Activated CD8-positive, alpha-beta memory T cell treated with anti-CD3 and anti-CD28 coated beads for 48 hours (primary cell): ENCODE results near the gene EIF4E3.

Source experiments
- DNase-seq, 3 experiments: peaks; one replicate each; pipeline ENCODE4 v3.0.0-alpha.2; 2020; ENCODE audit warnings: low read depth in 2 of 3, low spot score in 2 of 3

Gene EIF4E3

DNA sequence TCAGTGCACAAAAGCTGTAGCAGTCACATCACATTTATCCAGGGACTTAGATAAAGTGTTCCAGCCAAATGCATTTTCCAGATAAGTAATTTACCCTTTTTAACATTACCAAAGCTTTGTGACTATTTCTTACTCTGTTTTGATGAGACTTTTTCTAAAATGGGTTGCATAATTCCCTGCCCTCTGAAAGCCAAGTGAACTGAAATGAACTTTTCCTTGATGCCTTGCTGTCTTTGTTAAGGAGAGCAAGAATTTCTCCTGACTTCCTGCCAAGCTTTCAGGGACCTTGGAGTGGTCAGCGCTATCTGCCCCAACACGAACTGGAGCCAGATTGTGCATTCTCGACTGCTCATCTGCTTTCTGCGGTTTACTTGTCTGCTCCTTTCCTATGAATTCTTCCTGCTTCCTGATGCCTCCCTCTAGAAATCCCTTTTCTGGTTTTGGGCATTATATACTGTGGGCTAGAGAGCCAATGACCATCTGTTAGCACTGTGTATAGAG, 34.8 kb downstream of the EIF4E3 start:
- DNase-seq = no peak

DNA sequence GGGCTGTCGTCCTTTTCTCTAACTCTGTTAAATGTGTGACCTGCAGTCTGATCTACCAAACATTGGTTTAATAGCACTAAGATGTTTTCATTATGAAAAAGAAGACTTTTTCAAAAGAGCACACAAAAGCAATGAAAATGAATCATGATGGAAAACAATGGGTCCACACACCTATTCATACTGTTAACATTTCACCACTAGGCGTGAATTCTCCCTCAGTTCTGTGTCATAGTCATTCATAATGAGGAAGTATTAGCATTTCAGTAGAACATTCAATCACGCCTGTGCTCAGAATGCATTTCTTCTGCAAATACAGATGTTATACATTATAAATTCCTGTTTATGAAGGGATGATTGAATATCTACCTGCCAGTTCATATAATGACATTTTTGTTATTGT, 35.9 kb downstream of the EIF4E3 start:
- no peak for DNase-seq

DNA sequence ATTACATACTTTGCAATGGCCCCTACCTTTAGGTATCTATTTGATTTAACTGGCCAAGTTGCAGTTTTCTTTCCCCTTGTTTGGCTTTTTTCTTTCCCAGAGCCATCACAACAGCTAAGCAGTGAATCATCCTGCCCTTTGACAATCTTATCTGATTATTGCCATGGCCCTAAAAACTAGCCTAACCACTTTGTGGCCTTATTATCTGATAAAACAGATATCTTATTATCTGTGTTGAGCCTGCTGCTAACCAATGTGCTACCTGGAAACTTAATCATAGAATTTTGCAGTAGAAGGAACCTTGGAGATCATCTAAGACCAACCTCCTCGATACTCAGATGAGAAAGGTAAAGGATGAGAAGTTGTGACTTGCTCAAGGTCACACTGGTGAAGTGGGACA, 37.1 kb downstream of the EIF4E3 start:
- no peak for DNase-seq

DNA sequence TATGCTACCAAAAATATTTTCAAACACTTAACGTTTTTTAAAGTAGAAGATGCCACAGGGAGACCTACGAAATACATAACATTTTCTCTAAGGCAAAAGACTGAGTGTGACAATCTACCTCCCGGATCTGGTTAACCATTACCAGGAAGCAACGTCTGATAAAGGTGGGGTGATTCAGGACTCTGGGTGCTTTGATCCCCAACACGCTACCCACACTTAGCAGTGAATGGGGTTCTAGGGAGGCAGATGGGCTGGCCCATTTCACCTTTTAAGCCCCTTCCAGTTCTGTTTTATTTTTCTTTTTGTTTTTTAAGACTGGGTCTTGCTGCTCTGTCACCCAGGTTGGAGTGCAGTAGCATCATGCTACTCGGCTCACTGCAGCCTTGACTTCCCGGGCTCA, 39.5 kb downstream of the EIF4E3 start:
- no peak for DNase-seq

DNA sequence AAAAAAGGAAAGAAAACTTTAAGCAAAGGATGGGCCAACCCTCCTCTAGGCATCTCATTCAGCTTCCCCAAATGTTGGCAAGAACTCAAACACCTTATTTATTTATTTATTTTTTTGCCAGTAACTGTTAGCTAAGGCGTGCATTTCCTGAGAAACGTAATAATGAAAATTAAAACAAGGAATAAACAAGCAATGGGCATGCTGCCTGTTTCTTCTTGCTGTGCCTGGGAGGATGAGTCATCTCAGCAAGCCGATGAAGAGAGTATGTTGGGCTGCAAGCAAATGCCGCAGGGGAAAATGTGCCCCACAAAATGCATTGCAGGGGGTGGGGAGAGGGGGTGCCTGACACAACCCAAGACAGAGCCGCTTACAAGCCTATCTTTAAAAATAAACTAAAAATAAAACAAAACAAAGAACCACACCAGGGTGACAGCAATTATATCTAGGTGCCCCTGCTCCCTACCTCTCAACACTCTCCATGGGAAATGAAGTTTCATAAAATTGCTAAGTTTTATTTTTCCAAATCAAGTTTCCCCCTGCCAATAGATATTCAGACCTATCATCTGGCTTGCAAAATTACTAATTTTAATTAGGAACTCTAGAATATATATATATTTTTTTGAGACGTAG, 40.3 kb downstream of the EIF4E3 start:
- no peak for DNase-seq

DNA sequence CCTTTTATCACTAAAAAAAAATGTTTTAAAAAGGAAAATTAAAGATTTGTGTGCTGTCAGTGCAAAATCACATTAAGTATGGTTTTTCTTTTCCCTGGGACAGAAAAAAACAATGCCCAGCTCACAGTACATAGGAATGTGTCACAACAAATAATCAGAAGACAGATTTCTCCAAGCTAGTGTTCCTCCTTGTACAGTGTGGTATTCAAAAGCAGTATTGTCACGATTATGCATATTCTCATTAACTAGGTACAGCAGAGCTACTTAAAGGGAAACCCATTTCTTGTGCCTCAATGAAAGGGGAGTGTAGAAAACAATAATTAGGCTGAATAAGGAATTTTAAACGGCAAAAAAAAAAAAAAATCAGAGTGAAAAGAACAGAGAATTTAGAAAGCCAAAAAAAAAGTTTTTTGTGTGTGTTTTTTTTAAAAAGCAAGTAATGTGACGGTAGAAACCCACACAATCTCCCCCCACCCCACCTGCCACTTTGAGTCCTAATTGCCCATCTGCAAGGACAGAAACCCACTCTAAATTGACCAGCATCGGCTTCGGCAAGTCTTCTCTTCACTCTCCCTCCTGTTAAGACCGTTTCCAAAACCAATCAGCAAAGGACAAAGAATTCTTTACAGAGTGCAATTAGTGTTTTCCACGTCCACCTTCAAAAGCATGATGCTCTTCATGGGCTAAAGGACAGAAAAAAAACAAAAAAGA, 41.0 kb downstream of the EIF4E3 start:
- DNase-seq = no peak

DNA sequence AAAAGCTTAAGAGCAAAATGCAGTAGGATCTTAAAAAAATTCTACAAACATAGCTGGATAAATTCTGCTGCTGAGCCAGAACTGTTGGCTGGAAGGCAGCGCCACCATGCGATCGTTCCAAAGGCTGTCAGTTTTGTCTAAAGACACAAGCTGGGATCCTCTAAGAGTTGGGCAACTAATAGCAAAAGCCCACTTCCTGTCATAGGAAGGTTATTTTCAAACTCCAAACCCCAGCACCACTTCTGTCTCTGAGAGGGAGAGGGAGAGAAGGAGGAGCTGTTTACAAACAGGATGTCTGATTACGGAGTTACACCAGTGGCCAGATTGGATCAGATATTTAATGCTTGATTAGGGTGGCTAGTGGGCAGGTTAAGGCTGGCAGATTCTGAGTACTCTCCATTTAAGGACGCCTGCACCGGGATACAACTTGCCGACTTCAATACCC, 44.0 kb downstream of the EIF4E3 start:
- DNase-seq = no peak

DNA sequence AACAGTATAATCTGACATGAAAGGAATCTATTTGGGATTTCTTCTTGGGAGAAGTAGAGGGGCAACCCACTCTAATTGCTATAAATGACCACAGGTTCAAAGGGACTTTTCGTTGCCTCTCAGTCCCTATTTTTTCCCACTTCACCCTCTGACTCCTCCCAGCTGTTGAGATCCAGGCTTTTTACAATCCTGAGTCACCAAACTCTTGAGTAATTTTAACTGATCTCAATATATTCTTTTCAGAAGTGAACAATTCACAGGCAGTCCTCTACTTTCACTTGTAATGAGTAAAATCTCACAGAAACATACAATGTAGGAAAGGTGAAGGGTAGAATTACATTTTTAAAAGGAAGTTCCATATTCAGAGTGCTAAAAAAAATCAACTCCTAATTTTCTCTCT, 44.6 kb downstream of the EIF4E3 start:
- no peak for DNase-seq

DNA sequence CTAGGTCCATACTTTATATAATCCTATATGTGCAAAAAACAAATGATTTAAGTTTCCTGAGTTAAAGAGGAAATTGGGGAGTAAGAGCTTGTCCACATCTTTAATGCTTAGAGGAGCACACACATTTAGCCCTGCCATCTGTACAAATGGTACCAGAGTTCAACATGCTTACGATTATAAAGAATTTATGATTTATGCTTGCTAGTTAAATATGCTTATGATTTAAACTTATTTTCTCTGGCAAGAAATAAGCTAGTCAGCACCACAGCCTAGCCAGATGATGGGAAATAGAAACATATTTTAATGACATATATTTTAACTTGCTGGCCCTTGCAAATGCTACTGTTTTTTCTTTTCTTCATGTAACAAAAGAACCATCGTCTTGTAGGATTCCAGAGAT, 48.3 kb downstream of the EIF4E3 start:
- no peak for DNase-seq

DNA sequence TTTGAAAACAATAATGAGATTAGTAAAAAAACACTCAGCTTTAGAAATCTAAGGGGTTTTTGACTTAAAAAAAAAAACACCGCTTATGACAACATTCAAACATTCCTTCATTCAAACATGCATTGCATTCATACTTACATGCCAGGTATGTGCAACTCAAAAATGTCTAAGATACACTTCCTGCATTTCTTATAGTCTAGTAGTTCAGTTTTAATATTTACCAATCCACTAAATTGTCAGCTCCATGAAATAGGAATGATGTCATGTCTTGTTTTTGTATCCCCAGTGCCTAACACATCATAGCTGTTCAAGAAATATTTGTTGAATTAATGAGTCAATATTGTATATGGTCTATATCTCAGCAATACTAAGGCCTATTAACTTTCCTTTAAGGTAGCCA, 51.7 kb downstream of the EIF4E3 start:
- DNase-seq = no peak

DNA sequence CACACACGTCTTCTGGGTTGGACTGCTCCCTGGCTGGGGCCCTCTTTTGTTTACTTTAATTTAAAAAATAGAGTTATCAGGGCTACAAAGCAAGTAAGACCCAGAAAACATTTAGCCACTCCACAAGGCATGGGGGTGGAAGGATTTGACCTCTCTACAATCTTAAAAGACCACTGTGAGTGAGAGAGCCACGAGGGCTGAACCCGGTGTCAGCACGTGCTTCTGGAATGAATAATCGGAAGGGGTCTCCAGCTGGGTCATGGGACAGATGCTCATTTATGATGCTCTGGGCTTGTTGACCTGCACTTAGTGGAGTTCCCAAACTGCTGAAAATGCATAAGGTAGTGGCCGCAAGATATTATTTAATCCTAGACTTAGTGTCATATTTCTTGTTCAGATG, 52.4 kb downstream of the EIF4E3 start:
- no peak for DNase-seq

DNA sequence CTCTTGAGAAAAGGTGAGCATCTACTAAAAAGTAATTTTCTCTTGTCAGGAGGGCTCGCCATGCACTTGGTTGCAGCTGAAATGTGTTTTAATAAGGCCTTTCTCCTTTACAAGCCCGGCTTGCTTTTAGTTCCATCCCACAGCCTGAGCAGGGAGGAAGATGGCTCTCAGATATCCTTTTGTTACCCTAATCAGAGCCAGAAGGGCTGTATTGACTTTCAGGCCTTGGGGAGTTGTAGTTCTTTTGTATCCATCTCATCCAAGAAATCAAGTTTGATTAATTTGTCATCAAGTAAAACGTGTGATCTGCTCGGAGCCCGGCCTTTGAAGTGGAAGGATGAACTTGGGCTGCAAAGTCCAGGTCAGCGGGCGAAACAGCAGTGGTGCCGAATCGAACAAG, 52.9 kb downstream of the EIF4E3 start:
- DNase-seq = no peak

DNA sequence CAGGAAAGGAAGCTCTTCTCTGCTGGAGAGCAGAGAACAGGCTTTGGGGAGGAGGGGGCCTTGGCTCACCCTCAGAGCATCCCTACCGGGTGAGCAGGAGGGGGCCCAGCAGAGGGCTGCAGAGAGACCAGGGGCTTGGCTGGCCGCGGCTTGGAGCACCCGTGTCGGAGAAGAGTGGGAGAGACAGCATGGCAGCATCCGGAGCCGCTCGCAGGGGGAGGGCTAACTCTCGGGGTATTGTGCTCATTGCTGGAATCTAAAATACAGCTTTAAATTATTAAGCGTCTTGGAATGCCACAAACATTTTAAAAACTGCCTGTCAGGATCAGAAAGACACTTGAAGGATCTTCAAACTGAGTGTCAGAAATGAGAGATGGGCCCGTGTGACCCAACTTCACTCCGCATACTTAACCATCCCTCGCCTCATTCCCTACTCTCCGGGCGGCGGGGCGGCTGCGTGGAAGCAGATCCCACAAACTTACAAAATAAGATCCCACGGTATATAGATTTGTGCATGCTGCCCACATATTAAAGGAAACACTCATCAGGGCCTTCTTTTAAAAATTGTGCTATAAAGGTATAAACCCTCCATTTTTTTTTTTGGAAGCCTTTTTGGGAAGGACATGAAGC, 53.9 kb downstream of the EIF4E3 start:
- DNase-seq = no peak

DNA sequence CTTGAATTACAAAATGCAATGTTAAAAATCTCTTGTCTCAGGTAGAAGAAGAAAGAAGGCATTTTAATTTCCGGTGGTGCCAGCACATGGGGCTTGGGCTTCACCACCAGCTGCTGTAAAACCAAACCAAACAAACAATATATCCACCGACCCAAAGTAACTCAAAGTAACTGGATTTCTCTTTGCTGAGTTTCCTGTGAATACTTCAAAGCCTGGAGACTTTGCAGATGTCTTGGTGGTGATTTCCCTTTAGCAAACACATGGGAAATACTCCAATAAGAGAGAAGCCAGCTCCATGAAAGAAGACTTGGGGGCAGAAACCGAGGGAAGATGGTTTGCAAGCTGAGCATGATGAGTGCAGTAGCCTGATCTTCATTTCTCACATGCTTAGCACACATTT, 62.6 kb downstream of the EIF4E3 start:
- DNase-seq = no peak

DNA sequence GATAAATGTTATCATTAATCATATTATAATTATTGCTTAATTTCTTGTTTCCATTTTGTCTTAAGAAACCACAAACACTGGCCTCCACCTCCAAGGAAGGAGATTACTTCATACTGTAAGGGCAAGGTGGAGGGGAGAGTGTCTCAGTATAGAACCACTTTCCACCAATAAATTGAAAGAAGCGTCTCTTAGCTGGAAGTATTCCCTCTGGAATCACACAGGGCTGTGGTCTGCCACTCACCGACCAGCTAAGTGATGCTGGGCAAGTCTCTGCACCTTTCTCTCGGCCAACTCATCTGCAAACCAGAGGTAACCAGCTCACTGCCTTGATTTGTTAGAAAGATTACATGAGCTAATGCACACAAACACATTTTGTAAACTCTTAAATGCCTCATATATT, 63.1 kb downstream of the EIF4E3 start:
- DNase-seq = no peak

DNA sequence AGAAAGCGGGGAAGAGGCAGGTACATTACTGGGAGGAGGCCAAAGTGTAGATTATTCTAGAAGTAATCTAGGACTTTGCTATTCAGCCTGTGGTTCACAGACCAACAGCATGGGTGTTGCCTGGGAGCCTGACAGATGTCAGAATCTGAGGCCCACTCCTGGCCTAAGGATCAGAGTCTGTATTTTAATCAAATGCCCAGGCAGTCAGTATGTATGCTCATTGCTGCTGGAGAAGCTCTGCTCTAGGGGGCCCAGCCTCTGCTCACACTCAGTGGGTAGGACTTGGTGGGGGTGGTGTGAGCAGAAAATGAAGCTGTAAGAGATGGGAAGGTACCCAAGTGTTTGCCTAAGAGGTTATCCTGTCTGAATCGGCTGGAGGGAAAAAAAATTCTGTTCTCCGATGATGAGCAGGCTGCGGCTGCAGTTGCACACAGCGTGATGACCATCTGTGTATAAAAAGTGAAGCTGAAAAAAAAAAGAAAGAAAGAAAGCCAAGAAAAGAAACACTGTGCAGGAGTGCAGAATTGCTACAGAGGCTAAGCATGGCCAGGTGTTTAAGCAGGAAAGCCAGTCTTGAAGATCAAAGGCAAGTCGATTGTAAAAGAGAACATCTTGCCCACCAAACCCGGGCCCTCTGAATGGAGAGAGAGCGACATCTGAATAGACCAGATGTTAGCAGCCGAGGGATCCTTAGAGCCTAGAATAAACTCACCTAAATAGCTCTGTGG, 65.2 kb downstream of the EIF4E3 start:
- DNase-seq = no peak

DNA sequence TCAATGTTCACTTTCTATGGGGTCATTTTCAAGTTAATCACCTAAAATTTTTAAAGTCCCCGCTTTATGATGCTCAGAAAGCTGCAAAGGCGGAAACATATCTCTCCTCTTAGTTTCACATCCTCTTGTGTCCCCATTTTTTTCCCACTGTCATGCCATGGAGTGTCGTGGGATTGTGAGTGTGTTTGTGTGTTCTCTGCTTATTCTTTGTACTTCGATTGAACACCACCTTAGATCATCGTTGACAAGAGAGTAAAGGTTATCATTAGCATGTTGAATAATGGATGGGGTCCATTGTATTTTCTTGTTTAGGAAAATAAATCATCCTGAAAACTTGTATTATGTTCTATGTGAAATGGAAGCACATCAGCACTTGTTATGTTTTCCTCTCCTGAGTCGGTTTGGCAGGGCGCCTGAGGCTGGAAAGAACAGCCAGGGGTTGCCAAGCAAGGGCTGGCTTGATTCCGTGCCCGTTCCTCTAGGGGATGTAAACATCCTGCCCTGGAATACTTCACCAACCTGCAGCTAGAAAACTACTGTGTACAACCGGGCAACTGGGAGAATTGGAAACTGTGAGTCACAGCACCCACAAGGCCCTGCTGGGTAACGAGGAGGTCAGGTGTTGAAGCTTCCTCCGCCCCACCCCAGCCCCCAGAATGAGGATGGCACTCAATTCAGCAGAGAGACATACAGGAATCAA, 67.2 kb downstream of the EIF4E3 start:
- no peak for DNase-seq

DNA sequence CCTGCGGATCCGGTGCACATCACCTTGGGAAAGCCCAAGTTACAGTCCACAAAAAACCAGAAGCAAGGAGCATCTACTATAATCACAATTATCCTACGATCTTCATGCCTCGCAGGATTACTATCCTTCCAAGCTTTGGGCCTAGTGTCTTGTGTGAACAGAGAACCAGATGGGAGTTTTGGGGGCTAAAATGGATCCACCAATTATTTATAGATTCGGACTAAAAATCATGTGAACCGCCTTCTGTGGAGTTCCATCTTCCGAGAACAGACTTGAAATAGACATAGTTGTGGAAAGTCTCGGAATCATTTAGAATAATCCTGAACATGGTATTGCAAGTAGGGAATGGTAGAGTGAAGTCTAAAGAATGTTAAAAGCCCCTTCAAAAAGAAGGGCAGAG, 70.1 kb downstream of the EIF4E3 start:
- DNase-seq = no peak

DNA sequence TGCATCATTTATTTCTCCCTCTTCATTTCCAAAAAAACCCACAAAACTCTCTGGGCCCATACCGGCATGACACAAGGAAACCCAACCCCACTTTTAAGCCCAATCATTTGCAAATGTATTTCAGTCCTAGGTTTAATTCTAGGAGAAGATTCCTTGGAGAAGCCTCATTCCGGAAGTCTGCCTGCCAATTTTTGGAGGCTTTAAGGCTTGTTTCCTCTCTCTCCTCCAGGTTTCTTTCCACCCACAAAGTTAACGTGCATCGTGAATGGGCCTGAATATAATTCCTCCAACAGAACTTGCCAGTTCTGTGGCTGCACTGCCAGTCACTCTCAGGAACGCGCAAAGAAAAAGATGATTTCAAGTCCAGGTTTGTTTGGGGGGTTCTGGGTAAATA, 71.8 kb downstream of the EIF4E3 start:
- DNase-seq = no peak

DNA sequence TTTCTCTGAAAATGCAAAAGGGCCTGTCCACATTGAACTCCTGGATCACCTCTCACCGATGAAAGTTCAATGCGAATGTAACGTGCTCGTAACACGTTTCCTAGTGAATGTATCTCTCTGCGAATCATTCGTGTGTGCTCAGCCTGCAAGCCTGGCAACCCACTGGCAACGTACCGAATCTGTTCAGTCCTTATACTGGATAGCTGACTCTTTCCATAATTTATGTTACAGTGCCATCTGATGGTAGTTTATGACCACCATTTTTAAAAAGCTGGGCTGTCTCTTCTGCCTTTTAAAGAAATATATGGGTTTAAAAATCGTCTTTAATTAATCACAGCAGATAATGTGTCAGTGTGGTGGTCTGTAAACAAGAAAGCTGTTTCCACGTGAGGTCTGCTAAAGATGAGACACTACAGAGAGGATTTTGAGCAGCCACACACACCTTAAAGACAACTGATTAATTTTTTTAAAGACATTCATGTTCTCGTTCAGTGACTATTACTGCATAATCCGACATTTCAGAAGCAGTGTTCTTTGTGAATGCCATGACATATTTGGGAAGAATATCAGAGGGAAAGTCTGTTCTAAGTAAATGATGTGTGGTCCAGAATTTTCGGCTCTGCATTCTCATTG, 72.3 kb downstream of the EIF4E3 start:
- peak in 1 of 3 experiments; percentile 2 for DNase-seq

DNA sequence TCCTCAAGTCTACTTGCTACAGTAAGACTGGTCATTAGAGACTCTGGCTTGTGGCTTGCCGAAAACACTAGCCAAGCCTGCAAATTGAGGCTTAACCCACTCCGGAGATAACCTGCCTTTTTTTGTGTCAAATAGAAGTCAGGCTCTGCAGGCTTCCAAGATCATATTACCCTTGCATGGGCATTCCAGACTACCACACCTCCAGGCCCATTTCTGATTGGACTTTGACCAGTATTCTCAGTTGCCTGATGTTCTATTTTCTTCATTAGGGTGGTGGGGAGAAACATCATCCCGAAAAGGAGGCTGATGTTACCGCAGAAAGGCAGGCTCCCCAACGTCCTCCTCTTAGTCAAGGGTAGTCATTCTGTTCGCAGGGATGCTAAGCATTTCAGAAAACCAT, 73.6 kb downstream of the EIF4E3 start:
- no peak for DNase-seq
